GM12865 (cell line): Measurements from ENCODE around the gene PPP2R5C.
A peak's percentile ranks its signal among the peaks of the same experiment; 100 is the strongest.

Source experiments
- DNase-seq: peaks from one replicate; pipeline ENCODE4 v3.0.0; 2010; ENCODE audit warnings: low read depth
- H3K4me3 ChIP-seq: 2 replicates; pipeline ENCODE4 v1.5.1; 2011; ENCODE audit warnings: mild to moderate bottlenecking, low read depth, low read length, control low read depth
- CTCF ChIP-seq: IDR thresholded peaks from 2 replicates; pipeline ENCODE4 v1.5.1; 2011; ENCODE audit warnings: low read length, control low read depth, low read depth, inconsistent platforms; ENCODE audit not compliant: insufficient read depth; ENCODE audit errors: missing control alignments

PPP2R5C gene

GRCh38 chr14:101884934-101885576 lies 123.5 kb downstream of the PPP2R5C start:
- DNase-seq: no peak
- no peak overlapping the region for H3K4me3 ChIP-seq
- TF ChIP-seq CTCF: no peak

GRCh38 chr14:101887219-101887618 lies 125.7 kb downstream of the PPP2R5C start:
- no peak overlapping the region for H3K4me3 ChIP-seq
- no peak for DNase-seq
- no peak for TF ChIP-seq CTCF

- DNase-seq: no peak
- no peak overlapping the region for H3K4me3 ChIP-seq
- no peak for TF ChIP-seq CTCF
Measured at GRCh38 chr14:101888182-101888581, 126.7 kb downstream of the PPP2R5C start.

- H3K4me3 ChIP-seq: no peak overlapping the region
- TF ChIP-seq CTCF: no peak
- DNase-seq: no peak
Measured at GRCh38 chr14:101889366-101889765, 127.9 kb downstream of the PPP2R5C start.

- H3K4me3 ChIP-seq: no peak overlapping the region
- no peak for TF ChIP-seq CTCF
- DNase-seq: peak; percentile 22
Measured at GRCh38 chr14:101889898-101890297, 128.4 kb downstream of the PPP2R5C start.

GRCh38 chr14:101891471-101891870 lies 130.0 kb downstream of the PPP2R5C start:
- TF ChIP-seq CTCF: no peak
- H3K4me3 ChIP-seq: no peak overlapping the region
- no peak for DNase-seq

GRCh38 chr14:101893759-101894158 lies 132.2 kb downstream of the PPP2R5C start:
- no peak overlapping the region for H3K4me3 ChIP-seq
- DNase-seq: no peak
- TF ChIP-seq CTCF: no peak
